HG03521 (cell line): Measurements from ENCODE around the gene GPR146.
"Not testable (repeated sequence)": the region's sequence is repeated elsewhere in the genome, so short reads cannot be mapped to it uniquely, and the experiment has no call there.

Source experiments
- ATAC-seq: cut with Tn5 transposase; IDR thresholded peaks from one replicate; pipeline ENCODE4 v1.9.1; 2021; ENCODE audit warnings: mild to moderate bottlenecking, moderate library complexity; ENCODE audit not compliant: unreplicated experiment

Gene GPR146, protein sequence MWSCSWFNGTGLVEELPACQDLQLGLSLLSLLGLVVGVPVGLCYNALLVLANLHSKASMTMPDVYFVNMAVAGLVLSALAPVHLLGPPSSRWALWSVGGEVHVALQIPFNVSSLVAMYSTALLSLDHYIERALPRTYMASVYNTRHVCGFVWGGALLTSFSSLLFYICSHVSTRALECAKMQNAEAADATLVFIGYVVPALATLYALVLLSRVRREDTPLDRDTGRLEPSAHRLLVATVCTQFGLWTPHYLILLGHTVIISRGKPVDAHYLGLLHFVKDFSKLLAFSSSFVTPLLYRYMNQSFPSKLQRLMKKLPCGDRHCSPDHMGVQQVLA

DNA sequence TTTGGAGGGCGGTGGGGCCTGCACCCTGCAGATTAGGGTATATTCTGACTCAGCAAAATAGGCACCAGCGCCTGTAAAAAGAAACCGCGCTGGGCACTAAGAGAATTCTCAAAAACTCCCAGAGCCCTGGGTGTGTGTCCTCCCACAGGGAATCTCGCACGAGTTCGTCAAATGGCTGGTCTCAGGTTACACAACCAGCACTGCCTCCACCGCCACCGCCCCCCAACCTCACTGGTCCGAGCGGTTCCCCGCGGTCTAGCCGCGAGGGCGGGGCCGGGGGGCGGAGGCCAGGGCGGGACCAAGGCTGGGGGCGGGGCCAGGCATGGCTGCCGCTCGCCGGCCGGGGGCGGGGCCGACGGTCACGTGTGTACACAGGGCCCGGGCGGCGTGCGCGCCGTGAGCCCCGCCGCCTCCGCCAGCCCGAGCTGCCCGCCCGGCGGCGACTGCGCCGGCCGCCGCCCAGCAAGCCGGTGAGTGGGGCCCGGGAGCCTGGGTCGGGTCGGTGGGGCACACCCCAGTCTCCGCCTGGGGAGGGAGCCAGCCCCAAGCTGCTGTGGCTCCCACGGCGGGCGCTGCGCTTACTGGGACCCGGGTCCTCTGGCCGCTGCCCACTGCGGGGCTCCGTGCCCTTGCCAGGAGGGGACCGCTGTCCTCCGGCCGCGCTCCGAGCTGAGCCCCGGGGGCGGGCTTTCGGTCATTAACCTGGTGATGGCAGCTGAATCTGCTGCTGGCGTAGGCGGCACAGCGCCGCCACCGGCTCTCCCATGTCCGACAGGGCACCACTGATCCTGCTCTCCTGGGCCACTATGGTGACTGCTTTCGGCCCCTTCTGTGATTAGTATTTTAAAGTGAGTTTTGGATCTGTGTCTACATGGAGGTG lies at the start of gene GPR146:
Gene GPR146, plus strand, starts transcription at position 358 of the 880 bp plus-strand sequence. CDS start 12,970 bp downstream, outside the sequence.
- ATAC-seq = peak; percentile 85

GRCh38 chr7:994592-995308 lies 49.6 kb upstream of the GPR146 start:
- no peak for ATAC-seq

DNA sequence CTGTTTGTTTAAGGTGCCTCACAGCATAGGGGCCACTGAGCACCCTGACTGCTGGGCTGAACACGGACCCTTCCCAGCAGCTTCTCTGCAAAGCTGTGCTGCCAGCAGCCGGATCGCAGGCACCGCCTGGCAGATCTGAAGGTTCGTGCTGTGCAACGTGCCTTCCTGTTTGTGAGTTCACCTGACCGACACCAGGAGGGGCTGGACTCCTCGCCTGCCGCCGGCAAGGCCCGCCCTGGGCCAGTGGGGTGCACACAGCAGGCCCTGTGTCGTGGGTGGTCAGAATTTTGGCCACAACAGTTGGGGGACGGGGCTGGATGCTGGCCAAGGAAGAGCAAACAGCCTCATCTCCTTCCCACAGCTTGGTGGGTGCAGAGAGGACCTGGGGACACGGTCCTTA lies 48.8 kb upstream of the GPR146 start:
- no peak for ATAC-seq

GRCh38 chr7:996079-996872 lies 48.1 kb upstream of the GPR146 start:
- ATAC-seq = no peak

- no peak for ATAC-seq
Observed at GRCh38 chr7:997404-998395, 46.6 kb upstream of the GPR146 start.

DNA sequence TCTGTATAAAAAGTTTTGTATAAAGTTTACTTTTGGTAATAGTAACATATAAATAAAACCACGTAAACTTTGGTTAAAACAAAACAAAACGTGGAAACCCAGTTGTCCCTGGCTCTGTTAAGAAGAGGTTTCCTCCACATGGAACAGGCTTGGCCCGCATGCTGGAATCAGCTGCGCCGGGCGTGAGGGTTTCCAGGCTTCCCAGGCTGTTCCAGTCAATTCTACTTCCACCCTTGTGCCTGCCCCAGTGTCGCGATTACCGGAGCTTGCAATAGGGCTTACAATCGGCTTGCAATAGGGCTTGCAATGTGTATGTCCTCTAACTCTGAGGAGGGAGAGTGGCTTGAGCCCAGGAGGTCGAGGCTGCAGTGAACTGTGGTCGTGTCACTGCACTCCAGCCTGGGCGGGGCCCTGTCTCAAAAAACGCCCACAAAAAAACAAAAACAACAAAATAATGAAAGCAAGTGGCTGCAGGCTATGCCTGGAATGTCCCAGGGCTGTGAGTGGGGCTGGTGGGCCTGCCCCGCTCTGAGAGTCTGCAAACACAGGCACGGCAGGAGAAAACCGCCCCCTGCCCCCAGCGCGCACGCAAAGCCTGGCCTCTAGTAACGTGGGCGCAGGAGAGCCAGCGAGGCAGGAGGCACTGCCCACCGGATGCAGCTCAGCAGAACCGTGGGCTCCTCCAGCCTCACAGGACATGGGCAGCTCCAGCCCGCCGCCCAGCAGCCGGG lies 45.0 kb upstream of the GPR146 start:
- no peak for ATAC-seq

- no peak for ATAC-seq
Observed at GRCh38 chr7:999941-1000935, 44.1 kb upstream of the GPR146 start.

GRCh38 chr7:1001069-1001770 lies 43.1 kb upstream of the GPR146 start:
- not testable (repeated sequence) for ATAC-seq

- ATAC-seq = not testable (repeated sequence)
Observed at GRCh38 chr7:1002026-1002425, 42.3 kb upstream of the GPR146 start.

DNA sequence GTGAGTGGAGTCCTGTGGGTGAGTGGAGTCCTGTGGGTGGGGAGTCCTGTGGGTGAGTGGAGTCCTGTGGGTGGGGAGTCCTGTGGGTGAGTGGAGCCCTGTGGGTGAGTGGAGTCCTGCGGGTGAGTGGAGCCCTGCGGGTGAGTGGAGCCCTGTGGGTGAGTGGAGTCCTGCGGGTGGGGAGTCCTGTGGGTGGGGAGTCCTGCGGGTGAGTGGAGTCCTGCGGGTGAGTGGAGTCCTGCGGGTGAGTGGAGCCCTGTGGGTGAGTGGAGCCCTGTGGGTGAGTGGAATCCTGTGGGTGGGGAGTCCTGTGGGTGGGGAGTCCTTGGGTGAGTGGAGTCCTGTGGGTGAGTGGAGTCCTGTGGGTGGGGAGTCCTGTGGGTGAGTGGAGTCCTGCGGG lies 41.9 kb upstream of the GPR146 start:
- ATAC-seq = not testable (repeated sequence)

- no peak for ATAC-seq
Observed at GRCh38 chr7:1004018-1004852, 40.1 kb upstream of the GPR146 start.

DNA sequence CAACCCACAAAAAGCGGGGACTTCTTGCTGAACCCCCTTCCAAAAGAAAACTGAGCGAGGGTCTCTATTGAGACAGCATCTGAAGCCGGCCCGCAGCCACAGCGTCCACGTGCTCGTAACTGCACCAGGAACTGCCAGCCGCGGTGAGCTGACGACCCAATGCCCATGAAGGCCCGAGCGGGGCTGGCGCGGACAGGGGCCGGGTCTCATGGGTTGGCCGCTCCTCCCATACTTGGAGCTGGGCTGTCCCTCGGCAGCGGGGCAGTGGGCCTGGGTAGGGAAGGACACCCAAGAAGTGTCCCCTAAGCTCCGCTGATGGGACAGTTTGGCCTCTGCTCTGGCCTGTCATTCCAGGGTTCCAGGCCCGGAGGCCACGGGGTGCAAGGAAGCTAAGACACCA lies 39.0 kb upstream of the GPR146 start:
- ATAC-seq = no peak

GRCh38 chr7:1007901-1008300 lies 36.4 kb upstream of the GPR146 start:
- no peak for ATAC-seq

- no peak for ATAC-seq
Observed at GRCh38 chr7:1008733-1009363, 35.5 kb upstream of the GPR146 start.

DNA sequence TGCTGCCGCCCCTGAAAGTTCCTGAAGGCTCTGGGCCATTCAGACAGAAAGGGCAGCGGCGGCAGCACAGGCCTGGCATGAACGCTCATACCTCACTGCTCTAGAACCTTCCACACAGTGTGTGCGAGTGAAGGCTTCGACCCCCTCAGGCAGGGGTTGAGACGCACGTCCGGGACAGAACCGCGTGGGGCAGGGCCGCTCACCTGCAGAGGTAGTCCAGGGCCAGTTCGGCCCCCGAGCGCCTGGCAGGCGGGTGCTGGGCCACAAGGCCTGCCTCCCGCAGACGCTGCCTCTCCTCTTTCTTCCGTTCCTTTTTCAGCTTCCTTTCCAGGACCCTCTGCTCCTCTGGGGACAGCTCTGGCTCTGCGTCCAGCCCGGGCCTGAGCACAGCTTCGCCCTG lies 34.6 kb upstream of the GPR146 start:
- no peak for ATAC-seq

DNA sequence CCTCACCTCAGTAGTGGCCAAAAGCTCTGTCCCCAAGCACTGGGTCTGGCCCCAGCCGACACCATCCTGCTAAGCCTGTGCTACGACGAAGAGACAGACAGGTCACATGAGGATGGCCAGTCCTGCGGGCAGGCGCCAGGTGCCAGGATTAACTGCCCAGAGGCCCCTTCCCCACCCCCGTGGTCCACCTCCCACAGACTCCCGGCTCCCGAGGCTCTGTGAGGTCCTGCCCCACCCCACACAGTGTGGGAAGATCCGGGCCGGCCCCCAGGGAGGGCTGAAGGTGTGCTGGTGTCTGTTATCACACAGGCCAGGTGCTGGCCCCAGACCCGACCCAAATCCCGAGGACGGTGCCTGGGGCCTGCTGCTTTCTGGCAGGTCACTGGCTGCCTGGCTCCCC lies 34.1 kb upstream of the GPR146 start:
- ATAC-seq = no peak
